Nephron progenitor cell (in vitro differentiated cells): ENCODE measurements around the gene MOB1B.
A peak's percentile ranks its signal among the peaks of the same experiment; 100 is the strongest.
"Not testable (repeated sequence)": the region's sequence is repeated elsewhere in the genome, so short reads cannot be mapped to it uniquely, and the experiment has no call there.

Experiments
- DNase-seq: peaks from one replicate; pipeline ENCODE4 v3.0.0; 2021
- H3K27ac Mint-ChIP-seq: 2 replicates; pipeline ENCODE4 v1.8.0; 2021; ENCODE audit warnings: mild to moderate bottlenecking, moderate library complexity, mixed read lengths
- H3K27me3 Mint-ChIP-seq: 2 replicates; pipeline ENCODE4 v1.8.0; 2021; ENCODE audit warnings: mild to moderate bottlenecking, low read depth, mixed read lengths; ENCODE audit not compliant: poor library complexity
- H3K36me3 Mint-ChIP-seq: 2 replicates; pipeline ENCODE4 v1.8.0; 2021; ENCODE audit warnings: low read depth, mixed read lengths
- H3K4me1 Mint-ChIP-seq: 2 replicates; pipeline ENCODE4 v1.8.0; 2021; ENCODE audit warnings: mixed read lengths
- H3K4me3 Mint-ChIP-seq: 2 replicates; pipeline ENCODE4 v1.8.0; 2021; ENCODE audit warnings: mild to moderate bottlenecking, moderate library complexity, mixed read lengths
- H3K9me3 Mint-ChIP-seq: 2 replicates; pipeline ENCODE4 v1.8.0; 2021; ENCODE audit warnings: mild to moderate bottlenecking, moderate library complexity, mixed read lengths
- TF ChIP-seq, protein P1 (sequence below): fragments of 200-600 bp; sonication (generic); IDR thresholded peaks from 2 replicates; pipeline ENCODE4 v1.5.0; 2021; ENCODE audit warnings: antibody characterized with exemption

The MOB1B gene

DNA sequence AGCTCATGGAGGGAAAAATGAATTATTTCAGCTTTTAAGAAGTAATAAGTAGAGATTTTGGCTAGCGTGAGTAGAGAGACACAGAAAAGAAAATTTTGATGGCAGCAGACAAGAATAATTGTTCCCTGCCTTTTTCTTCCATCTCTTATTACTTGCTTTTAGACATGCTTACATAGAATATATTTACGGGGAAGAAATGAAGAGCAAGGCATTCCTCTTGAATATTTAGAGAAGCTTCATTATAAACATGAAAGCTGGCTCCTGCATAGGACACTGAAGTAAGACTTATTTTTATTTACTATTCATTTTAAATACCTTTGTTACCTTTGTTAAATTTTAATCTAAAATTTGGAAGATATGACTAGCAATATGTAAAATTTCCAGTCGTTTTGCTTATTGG is 123.5 kb downstream of the MOB1B start:
- no peaks in the 10 kb centered on the region for H3K4me1 Mint-ChIP-seq
- TF ChIP-seq, protein P1, sequence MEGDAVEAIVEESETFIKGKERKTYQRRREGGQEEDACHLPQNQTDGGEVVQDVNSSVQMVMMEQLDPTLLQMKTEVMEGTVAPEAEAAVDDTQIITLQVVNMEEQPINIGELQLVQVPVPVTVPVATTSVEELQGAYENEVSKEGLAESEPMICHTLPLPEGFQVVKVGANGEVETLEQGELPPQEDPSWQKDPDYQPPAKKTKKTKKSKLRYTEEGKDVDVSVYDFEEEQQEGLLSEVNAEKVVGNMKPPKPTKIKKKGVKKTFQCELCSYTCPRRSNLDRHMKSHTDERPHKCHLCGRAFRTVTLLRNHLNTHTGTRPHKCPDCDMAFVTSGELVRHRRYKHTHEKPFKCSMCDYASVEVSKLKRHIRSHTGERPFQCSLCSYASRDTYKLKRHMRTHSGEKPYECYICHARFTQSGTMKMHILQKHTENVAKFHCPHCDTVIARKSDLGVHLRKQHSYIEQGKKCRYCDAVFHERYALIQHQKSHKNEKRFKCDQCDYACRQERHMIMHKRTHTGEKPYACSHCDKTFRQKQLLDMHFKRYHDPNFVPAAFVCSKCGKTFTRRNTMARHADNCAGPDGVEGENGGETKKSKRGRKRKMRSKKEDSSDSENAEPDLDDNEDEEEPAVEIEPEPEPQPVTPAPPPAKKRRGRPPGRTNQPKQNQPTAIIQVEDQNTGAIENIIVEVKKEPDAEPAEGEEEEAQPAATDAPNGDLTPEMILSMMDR = no peak
- no peaks in the 10 kb centered on the region for H3K27me3 Mint-ChIP-seq
- no peak overlapping the region for H3K27ac Mint-ChIP-seq
- no peak overlapping the region for H3K4me3 Mint-ChIP-seq
- peaks cover 53% of the 10 kb centered on the region for H3K36me3 Mint-ChIP-seq
- no peak for DNase-seq
- H3K9me3 Mint-ChIP-seq = peaks cover 2% of the 10 kb centered on the region

DNA sequence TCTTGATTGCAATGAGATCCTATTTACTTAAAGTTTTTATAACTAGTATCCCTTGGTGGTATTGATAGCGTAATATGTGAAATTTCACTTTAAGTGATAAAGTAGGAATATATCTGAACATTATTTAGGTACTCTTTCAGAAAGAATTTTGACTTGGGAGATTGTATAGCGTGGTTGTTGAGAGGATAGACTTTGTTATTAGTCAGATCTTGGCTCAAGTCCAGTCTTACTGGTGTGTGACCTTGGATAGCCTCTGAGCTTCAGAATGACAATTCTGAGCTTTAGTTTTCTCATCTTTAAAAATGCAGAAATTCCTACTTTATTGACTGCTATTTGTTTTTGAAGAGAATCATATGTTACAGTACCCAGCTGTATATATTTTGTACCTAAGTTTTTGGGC is 123.9 kb downstream of the MOB1B start:
- Mint-ChIP-seq H3K9me3 (no peaks in the 10 kb centered on the region), H3K27me3 (no peaks in the 10 kb centered on the region), H3K4me3 (no peak overlapping the region), H3K27ac (no peak overlapping the region), H3K4me1 (no peaks in the 10 kb centered on the region), H3K36me3 (peaks cover 55% of the 10 kb centered on the region)
- DNase-seq = no peak
- TF ChIP-seq, protein P1 = no peak

DNA sequence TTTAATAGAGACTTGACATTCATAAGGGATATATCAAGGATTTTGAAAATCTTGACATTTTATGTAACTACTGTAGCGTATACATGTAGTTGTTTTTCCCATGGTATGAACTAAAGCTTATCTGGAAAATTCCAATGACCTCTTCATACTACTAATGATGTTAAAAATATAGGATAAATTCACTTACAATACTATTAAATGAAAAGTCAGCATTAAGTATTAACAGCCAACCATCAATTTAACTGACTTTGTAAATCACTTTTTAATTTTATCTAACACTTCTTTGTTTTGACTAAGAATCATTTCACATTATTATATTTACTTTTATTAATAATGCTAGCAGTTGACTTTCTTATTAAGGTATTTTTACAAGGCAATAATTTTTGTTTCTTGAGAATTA is 125.4 kb downstream of the MOB1B start:
- no peak for DNase-seq
- Mint-ChIP-seq H3K4me3 (no peak overlapping the region), H3K9me3 (no peaks in the 10 kb centered on the region), H3K27ac (no peak overlapping the region), H3K36me3 (peaks cover 52% of the 10 kb centered on the region), H3K27me3 (no peaks in the 10 kb centered on the region), H3K4me1 (no peaks in the 10 kb centered on the region)
- TF ChIP-seq, protein P1 = no peak

DNA sequence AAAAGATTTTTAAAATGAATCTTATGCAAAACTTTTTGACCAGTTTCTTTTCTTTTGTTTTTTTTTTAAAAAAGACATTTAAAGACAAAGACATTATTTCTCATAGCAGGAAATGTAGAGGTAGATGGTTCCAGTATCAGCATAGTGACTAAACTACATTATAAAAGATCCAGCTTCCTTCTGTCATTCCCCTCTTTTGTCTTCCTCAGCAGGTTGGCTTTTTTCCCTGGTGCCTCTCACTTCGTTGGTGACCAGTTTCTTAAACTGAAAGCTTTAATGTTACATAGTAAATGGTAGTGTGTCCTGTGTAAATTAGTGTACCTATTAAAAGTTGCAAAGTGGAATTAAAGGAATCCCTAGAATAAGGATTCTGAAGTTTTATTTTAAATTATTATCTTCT is 127.3 kb downstream of the MOB1B start:
- H3K27ac Mint-ChIP-seq = no peak overlapping the region

DNA sequence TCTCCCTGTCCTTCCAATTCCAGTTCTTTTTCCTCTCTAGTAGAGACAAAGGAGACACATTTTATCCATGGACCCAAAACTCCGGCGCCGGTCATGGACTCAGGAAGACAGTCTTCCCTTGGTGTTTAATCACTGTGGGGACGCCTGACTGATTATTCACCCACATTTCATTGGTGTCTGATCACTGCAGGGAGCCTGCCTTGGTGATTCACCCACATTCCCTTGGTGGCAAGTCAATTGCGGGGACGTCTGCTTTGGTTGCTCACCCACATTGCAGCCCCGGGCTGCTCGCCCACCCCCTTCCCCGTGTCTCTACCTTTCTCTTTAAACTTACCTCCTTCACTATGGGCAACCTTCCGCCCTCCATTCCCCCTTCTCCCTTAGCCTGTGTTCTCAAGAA is 129.9 kb downstream of the MOB1B start:
- Mint-ChIP-seq H3K36me3 (peaks cover 31% of the 10 kb centered on the region), H3K27ac (peak overlapping the region; percentile 43)
- not testable (repeated sequence) for DNase-seq, H3K4me3 Mint-ChIP-seq, H3K9me3 Mint-ChIP-seq, H3K27me3 Mint-ChIP-seq, H3K4me1 Mint-ChIP-seq

More for the DNA sequence above, 127.3 kb downstream of the MOB1B start:
- Mint-ChIP-seq H3K4me3 (no peak overlapping the region), H3K27me3 (no peaks in the 10 kb centered on the region), H3K36me3 (peaks cover 43% of the 10 kb centered on the region), H3K9me3 (no peaks in the 10 kb centered on the region), H3K4me1 (no peaks in the 10 kb centered on the region)
- DNase-seq = no peak
- TF ChIP-seq, protein P1 = no peak
